ENCODE results near the gene ERN2. TPM values are rescaled to one million over a fixed set of nuclear protein-coding genes. Genes with fewer than 3 reads are reported as not detected.
A peak's percentile ranks its signal among the peaks of the same experiment; 100 is the strongest.

ERN2 gene
- total and polyA plus RNA-seq, 2 of the 13 experiments (the other 11 are each of a cell fraction or from before 2014, with no cell fraction given) = 2.2 to 3.5 TPM

DNA sequence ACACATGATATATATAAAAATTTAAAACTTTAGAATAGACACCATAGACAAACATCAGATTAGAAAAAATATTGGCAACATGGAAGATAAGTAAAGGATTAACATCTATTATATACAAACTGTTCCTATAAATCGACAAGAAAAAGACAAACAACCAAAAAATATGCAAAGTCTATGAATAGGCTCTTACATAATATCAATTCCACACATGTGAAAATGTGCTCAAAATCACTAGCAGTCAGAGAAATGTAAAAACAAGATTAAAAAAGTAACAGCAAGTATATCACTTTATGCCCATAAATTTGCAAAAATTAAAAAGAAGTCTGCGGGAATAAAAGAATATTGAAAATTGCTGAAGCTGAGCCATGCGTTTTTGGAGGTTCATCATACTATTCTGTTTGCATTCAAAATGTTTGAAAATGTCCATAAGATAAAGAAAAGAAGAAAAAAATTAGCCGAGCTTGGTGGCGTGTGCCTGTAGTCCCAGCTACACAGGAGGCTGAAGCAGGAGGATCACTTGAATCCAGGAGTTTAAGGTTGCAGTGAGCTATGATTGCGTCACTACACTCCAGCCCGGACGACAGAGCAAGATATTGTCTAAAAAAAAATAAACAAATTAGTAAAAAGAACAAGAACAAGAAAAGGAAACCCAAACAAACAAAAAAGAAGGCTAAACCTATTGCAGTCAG is 11.2 kb upstream of the ERN2 start (continued):
- TF ChIP-seq, protein P1, sequence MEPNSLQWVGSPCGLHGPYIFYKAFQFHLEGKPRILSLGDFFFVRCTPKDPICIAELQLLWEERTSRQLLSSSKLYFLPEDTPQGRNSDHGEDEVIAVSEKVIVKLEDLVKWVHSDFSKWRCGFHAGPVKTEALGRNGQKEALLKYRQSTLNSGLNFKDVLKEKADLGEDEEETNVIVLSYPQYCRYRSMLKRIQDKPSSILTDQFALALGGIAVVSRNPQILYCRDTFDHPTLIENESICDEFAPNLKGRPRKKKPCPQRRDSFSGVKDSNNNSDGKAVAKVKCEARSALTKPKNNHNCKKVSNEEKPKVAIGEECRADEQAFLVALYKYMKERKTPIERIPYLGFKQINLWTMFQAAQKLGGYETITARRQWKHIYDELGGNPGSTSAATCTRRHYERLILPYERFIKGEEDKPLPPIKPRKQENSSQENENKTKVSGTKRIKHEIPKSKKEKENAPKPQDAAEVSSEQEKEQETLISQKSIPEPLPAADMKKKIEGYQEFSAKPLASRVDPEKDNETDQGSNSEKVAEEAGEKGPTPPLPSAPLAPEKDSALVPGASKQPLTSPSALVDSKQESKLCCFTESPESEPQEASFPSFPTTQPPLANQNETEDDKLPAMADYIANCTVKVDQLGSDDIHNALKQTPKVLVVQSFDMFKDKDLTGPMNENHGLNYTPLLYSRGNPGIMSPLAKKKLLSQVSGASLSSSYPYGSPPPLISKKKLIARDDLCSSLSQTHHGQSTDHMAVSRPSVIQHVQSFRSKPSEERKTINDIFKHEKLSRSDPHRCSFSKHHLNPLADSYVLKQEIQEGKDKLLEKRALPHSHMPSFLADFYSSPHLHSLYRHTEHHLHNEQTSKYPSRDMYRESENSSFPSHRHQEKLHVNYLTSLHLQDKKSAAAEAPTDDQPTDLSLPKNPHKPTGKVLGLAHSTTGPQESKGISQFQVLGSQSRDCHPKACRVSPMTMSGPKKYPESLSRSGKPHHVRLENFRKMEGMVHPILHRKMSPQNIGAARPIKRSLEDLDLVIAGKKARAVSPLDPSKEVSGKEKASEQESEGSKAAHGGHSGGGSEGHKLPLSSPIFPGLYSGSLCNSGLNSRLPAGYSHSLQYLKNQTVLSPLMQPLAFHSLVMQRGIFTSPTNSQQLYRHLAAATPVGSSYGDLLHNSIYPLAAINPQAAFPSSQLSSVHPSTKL (CRISPR knock-in tag; IDR thresholded peaks at IDR 0.05) = no peak
- TF ChIP-seq REL (CRISPR knock-in tag; conservative IDR thresholded peaks at IDR 0.05) = no peak
- TF ChIP-seq, protein P2, sequence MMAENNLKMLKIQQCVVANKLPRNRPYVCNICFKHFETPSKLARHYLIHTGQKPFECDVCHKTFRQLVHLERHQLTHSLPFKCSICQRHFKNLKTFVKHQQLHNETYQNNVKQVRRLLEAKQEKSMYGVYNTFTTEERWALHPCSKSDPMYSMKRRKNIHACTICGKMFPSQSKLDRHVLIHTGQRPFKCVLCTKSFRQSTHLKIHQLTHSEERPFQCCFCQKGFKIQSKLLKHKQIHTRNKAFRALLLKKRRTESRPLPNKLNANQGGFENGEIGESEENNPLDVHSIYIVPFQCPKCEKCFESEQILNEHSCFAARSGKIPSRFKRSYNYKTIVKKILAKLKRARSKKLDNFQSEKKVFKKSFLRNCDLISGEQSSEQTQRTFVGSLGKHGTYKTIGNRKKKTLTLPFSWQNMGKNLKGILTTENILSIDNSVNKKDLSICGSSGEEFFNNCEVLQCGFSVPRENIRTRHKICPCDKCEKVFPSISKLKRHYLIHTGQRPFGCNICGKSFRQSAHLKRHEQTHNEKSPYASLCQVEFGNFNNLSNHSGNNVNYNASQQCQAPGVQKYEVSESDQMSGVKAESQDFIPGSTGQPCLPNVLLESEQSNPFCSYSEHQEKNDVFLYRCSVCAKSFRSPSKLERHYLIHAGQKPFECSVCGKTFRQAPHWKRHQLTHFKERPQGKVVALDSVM (CRISPR knock-in tag; IDR thresholded peaks at IDR 0.05) = peak; percentile 90
- TF ChIP-seq ZSCAN21 (CRISPR knock-in tag; IDR thresholded peaks at IDR 0.05; ENCODE audit: borderline replicate concordance) = no peak
- TF ChIP-seq, protein P3, sequence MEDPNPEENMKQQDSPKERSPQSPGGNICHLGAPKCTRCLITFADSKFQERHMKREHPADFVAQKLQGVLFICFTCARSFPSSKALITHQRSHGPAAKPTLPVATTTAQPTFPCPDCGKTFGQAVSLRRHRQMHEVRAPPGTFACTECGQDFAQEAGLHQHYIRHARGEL (CRISPR knock-in tag; IDR thresholded peaks at IDR 0.05) = no peak

Measured in HepG2 (cell line).